ENCODE measurements around the gene AOPEP. TPM values are rescaled to one million over a fixed set of nuclear protein-coding genes. Genes with fewer than 3 reads are reported as not detected.
"Not testable (repeated sequence)": the region's sequence is repeated elsewhere in the genome, so short reads cannot be mapped to it uniquely, and the experiment has no call there.

AOPEP gene
- total RNA-seq, 2 donors from 2014 or later = 12.4 to 12.9 TPM

GRCh38 chr9:94823710-94824109, 97.2 kb downstream of the AOPEP start:
- Mint-ChIP-seq H3K36me3 (ENCODE audit: low read depth) (peaks cover 6% of the 10 kb centered on the region), H3K4me3 (no peak overlapping the region), H3K27ac (no peak overlapping the region), H3K4me1 (peaks cover 4% of the 10 kb centered on the region), H3K27me3 (no peaks in the 10 kb centered on the region)
- no peak for ATAC-seq
- no peak for DNase-seq
- no peaks in the 10 kb centered on the region for H3K9me3 ChIP-seq (ENCODE audit: control insufficient read depth, low read length, poor library complexity, severe bottlenecking)

- H3K27ac Mint-ChIP-seq = peak overlapping the region; percentile 1
- no peak overlapping the region for H3K4me3 Mint-ChIP-seq
- ATAC-seq = no peak
- H3K9me3 ChIP-seq (ENCODE audit: control insufficient read depth, low read length, poor library complexity, severe bottlenecking) = no peaks in the 10 kb centered on the region
- peaks cover 6% of the 10 kb centered on the region for H3K36me3 Mint-ChIP-seq (ENCODE audit: low read depth)
- H3K4me1 Mint-ChIP-seq = peaks cover 4% of the 10 kb centered on the region
- H3K27me3 Mint-ChIP-seq = no peaks in the 10 kb centered on the region
- no peak for DNase-seq
Measured at GRCh38 chr9:94824411-94824810, 97.9 kb downstream of the AOPEP start.

- Mint-ChIP-seq H3K36me3 (ENCODE audit: low read depth) (peaks cover 6% of the 10 kb centered on the region), H3K4me3 (no peak overlapping the region), H3K27me3 (no peaks in the 10 kb centered on the region), H3K4me1 (peaks cover 4% of the 10 kb centered on the region), H3K27ac (no peak overlapping the region)
- ATAC-seq = no peak
- H3K9me3 ChIP-seq (ENCODE audit: control insufficient read depth, low read length, poor library complexity, severe bottlenecking) = no peaks in the 10 kb centered on the region
- no peak for DNase-seq
Measured at GRCh38 chr9:94824913-94825610, 98.6 kb downstream of the AOPEP start.

GRCh38 chr9:94825611-94825958, 99.1 kb downstream of the AOPEP start:
- Mint-ChIP-seq H3K4me1 (peaks cover 4% of the 10 kb centered on the region), H3K27me3 (no peaks in the 10 kb centered on the region), H3K27ac (no peak overlapping the region), H3K4me3 (no peak overlapping the region), H3K36me3 (ENCODE audit: low read depth) (peaks cover 6% of the 10 kb centered on the region)
- no peaks in the 10 kb centered on the region for H3K9me3 ChIP-seq (ENCODE audit: control insufficient read depth, low read length, poor library complexity, severe bottlenecking)
- ATAC-seq = no peak
- no peak for DNase-seq

GRCh38 chr9:94826044-94826443, 99.5 kb downstream of the AOPEP start:
- H3K36me3 Mint-ChIP-seq (ENCODE audit: low read depth) = peaks cover 5% of the 10 kb centered on the region
- DNase-seq = no peak
- H3K27ac Mint-ChIP-seq = no peak overlapping the region

GRCh38 chr9:94826644-94827410, 100.3 kb downstream of the AOPEP start:
- Mint-ChIP-seq H3K36me3 (ENCODE audit: low read depth) (peaks cover 4% of the 10 kb centered on the region), H3K4me3 (no peak overlapping the region), H3K27me3 (no peaks in the 10 kb centered on the region), H3K4me1 (peaks cover under 1% of the 10 kb centered on the region), H3K27ac (no peak overlapping the region)
- no peak for ATAC-seq
- H3K9me3 ChIP-seq (ENCODE audit: control insufficient read depth, low read length, poor library complexity, severe bottlenecking) = no peaks in the 10 kb centered on the region
- DNase-seq = no peak

More at GRCh38 chr9:94826044-94826443, 99.5 kb downstream of the AOPEP start:
- H3K9me3 ChIP-seq (ENCODE audit: control insufficient read depth, low read length, poor library complexity, severe bottlenecking) = no peaks in the 10 kb centered on the region
- Mint-ChIP-seq H3K4me3 (no peak overlapping the region), H3K27me3 (no peaks in the 10 kb centered on the region), H3K4me1 (peaks cover 4% of the 10 kb centered on the region)
- ATAC-seq = no peak

GRCh38 chr9:94827584-94828304, 101.2 kb downstream of the AOPEP start:
- Mint-ChIP-seq H3K36me3 (ENCODE audit: low read depth) (peaks cover 4% of the 10 kb centered on the region), H3K4me1 (no peaks in the 10 kb centered on the region), H3K27me3 (no peaks in the 10 kb centered on the region), H3K4me3 (no peak overlapping the region), H3K27ac (no peak overlapping the region)
- no peaks in the 10 kb centered on the region for H3K9me3 ChIP-seq (ENCODE audit: control insufficient read depth, low read length, poor library complexity, severe bottlenecking)
- DNase-seq (no peak), ATAC-seq (no peak)

- no peaks in the 10 kb centered on the region for H3K9me3 ChIP-seq (ENCODE audit: control insufficient read depth, low read length, poor library complexity, severe bottlenecking)
- H3K27me3 Mint-ChIP-seq = no peaks in the 10 kb centered on the region
- H3K27ac Mint-ChIP-seq = no peak overlapping the region
- no peak for ATAC-seq
- peaks cover 2% of the 10 kb centered on the region for H3K36me3 Mint-ChIP-seq (ENCODE audit: low read depth)
- H3K4me3 Mint-ChIP-seq = no peak overlapping the region
- no peak for DNase-seq
- no peaks in the 10 kb centered on the region for H3K4me1 Mint-ChIP-seq
Measured at GRCh38 chr9:94829380-94830070, 103.0 kb downstream of the AOPEP start.

GRCh38 chr9:94830071-94830604, 103.6 kb downstream of the AOPEP start:
- not testable (repeated sequence) for H3K27me3 Mint-ChIP-seq; H3K4me1 Mint-ChIP-seq; DNase-seq; H3K9me3 ChIP-seq (ENCODE audit: control insufficient read depth, low read length, poor library complexity, severe bottlenecking); H3K27ac Mint-ChIP-seq; ATAC-seq; H3K36me3 Mint-ChIP-seq (ENCODE audit: low read depth); H3K4me3 Mint-ChIP-seq

GRCh38 chr9:94833802-94834201, 107.3 kb downstream of the AOPEP start:
- H3K4me1 Mint-ChIP-seq = peaks cover 9% of the 10 kb centered on the region
- no peaks in the 10 kb centered on the region for H3K27me3 Mint-ChIP-seq
- no peak overlapping the region for H3K4me3 Mint-ChIP-seq
- DNase-seq (no peak), ATAC-seq (no peak)
- no peaks in the 10 kb centered on the region for H3K9me3 ChIP-seq (ENCODE audit: control insufficient read depth, low read length, poor library complexity, severe bottlenecking)
- no peak overlapping the region for H3K27ac Mint-ChIP-seq
- no peaks in the 10 kb centered on the region for H3K36me3 Mint-ChIP-seq (ENCODE audit: low read depth)

- no peak for DNase-seq
- Mint-ChIP-seq H3K27ac (no peak overlapping the region), H3K36me3 (ENCODE audit: low read depth) (peaks cover 2% of the 10 kb centered on the region), H3K4me3 (no peak overlapping the region), H3K4me1 (peaks cover 9% of the 10 kb centered on the region), H3K27me3 (no peaks in the 10 kb centered on the region)
- no peaks in the 10 kb centered on the region for H3K9me3 ChIP-seq (ENCODE audit: control insufficient read depth, low read length, poor library complexity, severe bottlenecking)
- ATAC-seq = no peak
Measured at GRCh38 chr9:94837404-94837803, 110.9 kb downstream of the AOPEP start.

GRCh38 chr9:94839398-94839797, 112.9 kb downstream of the AOPEP start:
- Mint-ChIP-seq H3K4me1 (peaks cover 16% of the 10 kb centered on the region), H3K27ac (peak overlapping the region; percentile 3), H3K4me3 (no peak overlapping the region)

GRCh38 chr9:94840738-94841137, 114.2 kb downstream of the AOPEP start:
- no peak for DNase-seq
- no peak overlapping the region for H3K4me3 Mint-ChIP-seq
- peaks cover 8% of the 10 kb centered on the region for H3K36me3 Mint-ChIP-seq (ENCODE audit: low read depth)
- H3K27me3 Mint-ChIP-seq = no peaks in the 10 kb centered on the region
- no peaks in the 10 kb centered on the region for H3K9me3 ChIP-seq (ENCODE audit: control insufficient read depth, low read length, poor library complexity, severe bottlenecking)
- peaks cover 11% of the 10 kb centered on the region for H3K4me1 Mint-ChIP-seq
- no peak for ATAC-seq
- no peak overlapping the region for H3K27ac Mint-ChIP-seq

More at GRCh38 chr9:94839398-94839797, 112.9 kb downstream of the AOPEP start:
- H3K36me3 Mint-ChIP-seq (ENCODE audit: low read depth) = peaks cover 5% of the 10 kb centered on the region
- ATAC-seq (no peak), DNase-seq (no peak)
- H3K9me3 ChIP-seq (ENCODE audit: control insufficient read depth, low read length, poor library complexity, severe bottlenecking) = no peaks in the 10 kb centered on the region
- H3K27me3 Mint-ChIP-seq = no peaks in the 10 kb centered on the region

Data from T-helper 17 cell (primary cell).